HPDE6-E6E7 (cell line): ENCODE measurements around the gene MRPS33.
"Not testable (repeated sequence)": the region's sequence is repeated elsewhere in the genome, so short reads cannot be mapped to it uniquely, and the experiment has no call there.

Experiments
- DNase-seq: peaks from one replicate; pipeline ENCODE4 v3.0.0; 2011; ENCODE audit warnings: missing footprints; ENCODE audit errors: extremely low spot score

Gene MRPS33

DNA sequence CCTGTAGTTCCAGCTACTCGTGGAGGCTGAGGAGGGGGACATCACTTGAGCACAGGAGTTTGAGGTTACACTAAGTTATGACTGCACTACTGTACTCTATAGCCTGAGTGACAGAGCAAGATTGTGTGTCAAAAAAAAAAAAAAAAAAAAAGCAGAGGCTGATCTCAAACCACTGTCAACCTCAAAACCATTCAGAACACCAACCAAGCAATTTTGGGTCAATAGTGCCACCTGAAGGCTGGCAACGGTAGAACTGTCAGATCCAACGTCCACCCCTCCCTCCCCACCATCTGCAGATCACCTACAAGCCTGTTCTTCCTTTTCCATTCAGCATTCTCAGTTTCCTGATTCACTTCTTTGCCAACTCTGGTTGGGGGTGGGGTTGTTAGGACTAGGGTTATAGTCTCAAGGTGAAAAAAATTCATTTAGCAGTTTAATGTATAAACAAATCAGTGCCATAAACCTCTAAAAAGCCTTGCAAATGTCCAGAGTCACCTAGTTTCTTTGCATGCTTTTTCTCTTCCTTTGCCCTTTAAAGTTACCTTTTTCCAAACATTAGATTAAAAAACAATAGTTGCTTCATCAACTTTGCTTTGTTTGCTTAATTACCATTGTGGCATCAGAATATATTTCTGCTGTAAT lies 2.6 kb downstream of the MRPS33 start:
- peak; percentile 37 for DNase-seq

DNA sequence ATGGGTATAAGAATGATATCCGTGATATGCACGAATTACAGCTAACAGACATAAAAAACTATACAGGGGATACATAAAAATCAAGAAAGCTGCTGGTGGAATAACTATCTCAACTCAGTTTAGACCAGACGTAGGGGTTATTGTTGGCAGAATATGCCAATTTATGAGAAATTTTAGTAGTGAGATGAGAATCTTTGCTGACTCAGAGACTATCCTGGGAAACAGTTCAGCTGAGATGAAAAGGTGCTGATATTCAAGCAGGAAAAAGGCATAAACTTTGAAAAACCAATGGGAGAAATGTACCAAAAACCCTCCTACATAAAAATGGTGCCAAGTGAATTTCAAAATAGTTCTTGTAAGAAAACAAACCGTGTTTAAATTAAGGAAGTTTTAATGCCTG lies 3.3 kb downstream of the MRPS33 start:
- DNase-seq = no peak

DNA sequence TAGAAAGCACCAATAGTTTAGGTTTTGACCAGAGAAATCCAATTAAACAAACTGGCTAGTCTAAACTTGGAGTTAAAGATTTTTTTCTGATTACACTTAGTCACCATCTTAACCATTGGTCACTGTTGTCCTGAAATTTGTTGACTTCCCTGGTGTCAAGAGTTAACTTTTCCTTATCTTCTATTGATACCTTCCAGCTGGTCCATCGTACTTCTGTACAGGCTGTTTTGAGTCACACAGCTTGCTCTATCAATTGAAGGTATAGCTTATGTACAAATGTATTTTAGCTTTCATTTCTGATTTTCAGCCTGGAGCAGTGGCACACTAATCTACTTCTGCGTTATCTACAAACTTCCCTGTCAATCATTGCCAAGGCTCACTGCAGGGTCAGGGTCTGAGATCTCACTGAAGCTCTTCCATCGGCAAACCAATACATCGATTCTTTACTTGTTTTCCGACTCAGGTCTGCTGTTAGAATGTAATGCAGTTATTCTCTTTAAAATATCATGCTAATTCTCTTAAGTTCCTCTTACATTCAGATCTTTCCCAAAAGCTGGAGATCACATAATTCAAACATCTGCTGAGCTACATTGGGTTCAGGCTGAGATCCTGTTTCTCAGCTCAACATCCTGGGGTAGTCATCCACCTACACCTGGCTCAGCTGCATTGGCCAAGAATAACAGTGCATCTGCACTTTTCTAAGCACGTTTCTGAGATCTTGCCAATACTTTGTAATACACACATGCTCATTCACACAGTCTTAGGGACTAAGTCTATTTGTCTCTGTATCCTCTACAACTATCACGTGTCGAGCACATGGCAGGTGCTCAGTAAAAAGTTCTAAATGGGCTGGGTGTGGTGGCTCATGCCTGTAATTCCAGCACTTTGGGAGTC lies 11.3 kb downstream of the MRPS33 start:
- DNase-seq = no peak

- DNase-seq = no peak
These were observed 13.2 kb downstream of the MRPS33 start for GRCh38 chr7:141001546-141001945.

GRCh38 chr7:141001122-141001521 lies 13.6 kb downstream of the MRPS33 start:
- DNase-seq = no peak

- no peak for DNase-seq
These were observed 16.0 kb downstream of the MRPS33 start for GRCh38 chr7:140998715-140999114.

DNA sequence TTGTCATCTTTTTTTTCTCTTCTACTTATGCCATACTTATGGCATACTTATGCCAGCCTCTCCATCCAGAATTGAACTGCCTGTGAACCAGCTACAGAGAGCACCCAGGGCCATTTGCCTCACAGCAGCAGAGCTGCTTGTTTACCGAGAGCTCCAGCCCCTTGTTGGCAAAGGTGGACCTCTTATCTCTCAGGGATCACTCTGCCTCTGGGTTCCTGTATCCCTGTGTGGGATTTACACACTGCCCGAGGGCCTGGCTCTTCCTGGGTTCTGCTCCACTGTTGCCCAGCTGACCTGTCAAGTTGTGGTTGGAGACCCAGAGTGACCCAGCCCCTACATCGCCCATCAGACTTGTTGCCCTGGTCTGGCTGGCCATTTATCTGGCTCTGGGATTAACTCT lies 22.3 kb downstream of the MRPS33 start:
- DNase-seq = no peak

DNA sequence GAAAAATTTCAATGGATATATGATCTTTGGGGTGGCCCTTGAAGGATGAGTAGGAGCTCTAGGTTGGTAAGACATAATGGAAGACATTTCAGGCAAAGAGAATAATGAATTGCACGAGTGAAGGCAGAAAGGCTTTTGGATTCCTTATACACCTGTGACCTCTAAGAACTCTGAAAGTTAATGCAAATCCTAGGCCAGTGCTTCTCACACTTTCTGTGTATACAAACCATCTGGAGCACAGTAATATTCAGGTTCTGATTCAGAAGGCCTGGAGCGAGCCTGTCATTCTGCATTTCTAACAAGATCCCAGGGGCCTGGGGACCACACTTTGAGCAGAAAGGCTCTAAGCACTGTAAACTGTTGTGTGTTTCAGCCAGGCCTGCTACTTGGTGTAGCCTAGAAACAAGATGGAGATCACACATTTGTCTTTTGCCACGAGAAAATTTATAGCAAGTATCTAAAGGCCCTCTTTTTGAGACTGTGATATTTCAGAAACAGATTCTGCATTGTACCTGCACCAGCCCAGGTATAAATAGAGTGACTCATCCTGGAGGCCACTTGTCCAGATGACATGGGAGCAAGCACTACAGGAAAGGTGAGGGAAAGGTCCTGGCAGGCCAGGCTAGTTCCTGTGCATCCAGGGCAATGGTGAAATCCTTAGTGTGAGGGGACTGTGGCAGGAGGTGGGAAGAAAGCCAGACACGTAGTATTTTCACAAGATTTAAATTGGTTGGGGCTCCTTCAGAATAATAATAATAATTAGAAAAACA lies 24.4 kb downstream of the MRPS33 start:
- no peak for DNase-seq

DNA sequence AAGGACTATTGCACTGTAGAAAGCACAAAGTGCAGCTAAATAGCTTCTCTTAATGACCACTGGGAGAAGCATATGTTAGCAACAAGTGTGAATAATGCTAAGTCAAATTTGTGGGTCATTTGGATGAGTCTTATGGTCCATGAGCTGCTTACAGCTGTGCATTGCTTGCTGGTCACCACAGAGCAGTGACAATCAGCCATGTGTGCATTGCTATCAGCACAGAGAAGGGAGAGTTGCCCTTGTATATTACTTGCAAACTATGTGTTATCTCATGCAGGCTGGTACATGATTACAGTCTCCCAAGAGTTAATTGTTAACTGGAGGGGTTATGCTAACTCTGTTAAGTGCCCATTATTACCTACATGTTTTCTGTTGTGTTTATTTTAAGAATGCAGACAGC lies 25.7 kb downstream of the MRPS33 start:
- no peak for DNase-seq

- DNase-seq = no peak
These were observed 30.9 kb downstream of the MRPS33 start for GRCh38 chr7:140983802-140984201.

DNA sequence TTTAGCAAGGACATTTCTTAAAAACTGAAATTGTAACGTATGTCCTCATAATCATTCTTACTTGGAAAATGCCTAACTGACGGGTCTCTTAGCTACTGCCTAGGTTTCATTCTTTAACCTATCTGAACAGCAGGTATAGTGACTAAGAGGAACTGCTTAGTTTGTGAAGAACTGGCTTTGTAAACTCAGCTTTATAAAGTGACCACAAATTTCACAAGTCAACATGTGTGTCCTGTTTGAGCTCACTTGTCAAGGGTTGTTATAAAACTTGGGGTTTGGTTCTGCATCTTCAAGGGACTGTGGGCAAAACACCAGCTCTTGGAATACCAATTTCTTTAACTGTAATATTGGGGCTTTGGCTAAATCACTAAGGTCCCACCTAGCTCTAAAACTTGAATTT lies 32.2 kb downstream of the MRPS33 start:
- no peak for DNase-seq

DNA sequence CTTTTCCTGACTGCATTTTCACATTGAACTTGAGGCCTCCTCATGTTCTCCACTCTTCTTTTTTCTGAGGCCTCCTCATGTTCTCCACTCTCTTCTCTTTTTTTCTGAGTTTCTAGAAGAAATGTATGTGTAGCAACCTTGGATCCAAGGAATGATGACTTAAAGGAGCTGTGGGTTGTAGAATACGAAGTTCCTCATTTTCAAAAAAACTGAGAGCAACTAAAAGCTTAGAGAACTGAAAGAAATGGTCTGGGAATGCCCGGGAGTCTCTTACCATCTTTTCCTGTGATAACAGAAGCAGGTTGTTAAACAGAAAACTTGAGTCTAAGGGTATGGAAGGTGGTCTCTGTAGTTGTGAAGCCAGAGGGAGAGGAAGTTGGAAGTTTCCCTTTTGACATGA lies 32.8 kb downstream of the MRPS33 start:
- DNase-seq = no peak

DNA sequence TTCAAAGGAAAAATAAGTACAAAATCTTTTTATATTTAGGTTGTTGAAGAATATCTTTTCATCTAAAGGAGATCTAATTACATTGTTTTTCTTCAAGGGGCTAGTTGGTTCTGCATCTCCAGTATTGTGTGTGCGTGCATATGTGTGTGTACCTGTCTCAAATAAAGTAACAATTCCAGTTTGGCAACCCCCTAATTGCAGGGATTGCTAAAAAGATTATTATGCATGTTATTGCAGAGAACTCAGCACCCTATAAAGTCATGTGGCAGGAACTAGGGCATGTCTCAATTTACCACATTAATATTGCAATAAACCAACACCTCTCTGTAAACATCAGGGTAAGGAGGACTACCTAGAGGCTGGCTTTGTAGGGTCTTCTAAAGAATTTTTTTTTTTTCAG lies 37.0 kb downstream of the MRPS33 start:
- DNase-seq = no peak

GRCh38 chr7:140972876-140973829 lies 41.6 kb downstream of the MRPS33 start:
- no peak for DNase-seq

DNA sequence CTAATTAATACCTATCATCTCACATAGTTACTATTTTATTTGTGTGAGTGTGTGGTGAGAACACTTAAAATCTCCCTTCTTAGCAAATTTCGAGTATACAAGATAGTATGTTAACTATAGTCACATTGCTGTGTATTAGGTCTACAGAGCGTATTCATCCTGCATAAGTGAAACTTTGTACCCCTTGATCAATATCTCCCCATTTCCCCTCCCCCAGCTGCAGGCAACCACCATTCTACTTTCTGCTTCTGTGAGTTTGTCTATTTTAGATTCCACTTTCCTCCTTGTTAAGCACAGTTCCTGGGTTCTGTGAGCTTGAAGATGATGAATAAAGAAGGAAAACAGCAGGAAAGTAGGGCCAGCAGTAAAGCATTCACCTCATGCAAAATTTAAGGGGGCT lies 42.4 kb downstream of the MRPS33 start:
- no peak for DNase-seq

DNA sequence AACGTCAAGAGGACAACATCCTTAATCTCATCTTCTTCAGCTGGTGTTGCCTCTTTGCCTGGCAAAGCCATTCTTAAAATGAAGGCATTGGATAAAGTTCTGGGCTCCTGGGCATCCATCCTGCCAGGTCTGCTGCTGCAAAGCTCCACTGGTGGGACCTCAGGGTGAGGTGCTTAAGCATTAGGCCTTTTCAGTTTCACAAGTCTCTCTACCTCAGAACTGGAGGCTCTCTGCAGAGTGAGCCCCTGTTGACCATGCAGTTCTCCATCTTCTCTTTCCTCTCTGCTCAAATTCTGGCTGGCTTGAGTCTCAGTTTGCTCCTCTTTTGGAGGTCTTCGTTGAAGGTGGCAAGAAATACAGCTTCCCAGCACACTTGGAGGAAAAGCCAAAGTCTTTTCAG lies 47.3 kb downstream of the MRPS33 start:
- DNase-seq = no peak

- no peak for DNase-seq
These were observed 48.1 kb downstream of the MRPS33 start for GRCh38 chr7:140966561-140967233.

- no peak for DNase-seq
These were observed 53.6 kb downstream of the MRPS33 start for GRCh38 chr7:140961117-140961516.

- DNase-seq = not testable (repeated sequence)
These were observed 57.8 kb downstream of the MRPS33 start for GRCh38 chr7:140956997-140957396.
